NCI-H1417 (cell line): Measurements from ENCODE around the gene SH3GL1.

Source experiments
- DNase-seq, 3 experiments: peaks; one replicate each; lab custom pipeline; 2025; lab: John Stamatoyannopoulos, UW

The SH3GL1 gene, protein sequence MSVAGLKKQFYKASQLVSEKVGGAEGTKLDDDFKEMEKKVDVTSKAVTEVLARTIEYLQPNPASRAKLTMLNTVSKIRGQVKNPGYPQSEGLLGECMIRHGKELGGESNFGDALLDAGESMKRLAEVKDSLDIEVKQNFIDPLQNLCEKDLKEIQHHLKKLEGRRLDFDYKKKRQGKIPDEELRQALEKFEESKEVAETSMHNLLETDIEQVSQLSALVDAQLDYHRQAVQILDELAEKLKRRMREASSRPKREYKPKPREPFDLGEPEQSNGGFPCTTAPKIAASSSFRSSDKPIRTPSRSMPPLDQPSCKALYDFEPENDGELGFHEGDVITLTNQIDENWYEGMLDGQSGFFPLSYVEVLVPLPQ

GRCh38 chr19:4400135-4400936, at the start of gene SH3GL1:
TSS of gene SH3GL1 (minus strand) at chr19:4400547. CDS start at chr19:4400368, 179 bp downstream.
- DNase-seq: peak; percentile 91 to 97 (median 95)

- DNase-seq: no peak
Measured at GRCh38 chr19:4449639-4450028, 49.3 kb upstream of the SH3GL1 start.

DNA sequence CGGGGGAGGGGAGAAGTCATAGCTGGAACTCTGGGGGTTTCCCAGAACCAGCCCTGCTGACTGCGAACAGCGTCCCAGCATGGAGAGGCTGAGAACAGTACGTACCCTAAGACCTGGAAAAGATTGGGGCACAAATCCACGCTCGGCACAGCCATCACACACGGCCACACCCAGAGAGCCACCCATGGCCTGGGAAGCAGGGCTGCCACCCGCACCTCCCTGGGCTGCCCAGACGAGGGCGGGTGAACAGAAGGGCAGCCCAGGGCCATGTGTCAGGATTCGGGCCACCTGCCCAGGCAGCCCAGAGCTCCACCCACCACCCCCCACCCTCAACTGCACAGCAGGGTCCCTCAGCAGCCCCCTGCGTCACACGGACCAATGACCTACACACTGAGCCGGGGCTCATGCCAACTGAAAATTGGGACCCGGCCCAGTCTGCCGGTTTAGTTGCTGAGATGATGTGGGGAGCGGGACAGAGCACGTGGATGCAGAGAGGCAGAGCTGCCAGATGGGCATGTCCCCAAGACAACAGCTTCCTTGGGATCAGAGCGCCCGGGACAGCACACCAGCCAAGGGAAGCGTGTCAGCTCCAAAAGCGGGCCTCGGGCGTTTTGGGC, 48.8 kb upstream of the SH3GL1 start:
- no peak for DNase-seq

GRCh38 chr19:4448147-4448985, 48.0 kb upstream of the SH3GL1 start:
- DNase-seq: no peak

GRCh38 chr19:4447327-4448146, 47.2 kb upstream of the SH3GL1 start:
- DNase-seq: no peak

DNA sequence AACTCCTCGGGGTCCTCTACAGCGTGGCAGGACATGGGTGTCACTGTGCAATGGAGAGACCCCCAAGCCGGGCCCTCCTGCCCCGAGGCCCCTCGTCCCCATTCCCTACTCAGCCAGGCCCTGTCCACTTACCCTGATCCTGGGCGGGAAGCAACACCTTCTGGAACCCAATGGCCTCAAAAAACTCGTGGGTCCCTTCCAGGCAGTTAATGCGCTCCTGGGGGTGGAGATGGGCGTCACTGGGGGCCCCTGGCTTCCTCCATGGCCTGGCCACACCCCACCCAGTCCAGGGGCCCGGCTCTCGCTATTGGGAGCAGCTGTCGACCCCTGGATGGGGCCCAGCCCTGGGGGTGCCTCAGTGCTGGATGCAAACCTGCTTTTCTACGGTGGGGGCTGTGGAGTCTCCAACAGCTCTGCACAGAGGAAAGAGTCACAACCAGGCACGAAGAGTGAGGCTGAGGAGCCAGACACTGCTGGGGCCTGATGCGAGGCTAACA, 46.4 kb upstream of the SH3GL1 start:
- no peak for DNase-seq

GRCh38 chr19:4445963-4446703, 45.8 kb upstream of the SH3GL1 start:
- no peak for DNase-seq

DNA sequence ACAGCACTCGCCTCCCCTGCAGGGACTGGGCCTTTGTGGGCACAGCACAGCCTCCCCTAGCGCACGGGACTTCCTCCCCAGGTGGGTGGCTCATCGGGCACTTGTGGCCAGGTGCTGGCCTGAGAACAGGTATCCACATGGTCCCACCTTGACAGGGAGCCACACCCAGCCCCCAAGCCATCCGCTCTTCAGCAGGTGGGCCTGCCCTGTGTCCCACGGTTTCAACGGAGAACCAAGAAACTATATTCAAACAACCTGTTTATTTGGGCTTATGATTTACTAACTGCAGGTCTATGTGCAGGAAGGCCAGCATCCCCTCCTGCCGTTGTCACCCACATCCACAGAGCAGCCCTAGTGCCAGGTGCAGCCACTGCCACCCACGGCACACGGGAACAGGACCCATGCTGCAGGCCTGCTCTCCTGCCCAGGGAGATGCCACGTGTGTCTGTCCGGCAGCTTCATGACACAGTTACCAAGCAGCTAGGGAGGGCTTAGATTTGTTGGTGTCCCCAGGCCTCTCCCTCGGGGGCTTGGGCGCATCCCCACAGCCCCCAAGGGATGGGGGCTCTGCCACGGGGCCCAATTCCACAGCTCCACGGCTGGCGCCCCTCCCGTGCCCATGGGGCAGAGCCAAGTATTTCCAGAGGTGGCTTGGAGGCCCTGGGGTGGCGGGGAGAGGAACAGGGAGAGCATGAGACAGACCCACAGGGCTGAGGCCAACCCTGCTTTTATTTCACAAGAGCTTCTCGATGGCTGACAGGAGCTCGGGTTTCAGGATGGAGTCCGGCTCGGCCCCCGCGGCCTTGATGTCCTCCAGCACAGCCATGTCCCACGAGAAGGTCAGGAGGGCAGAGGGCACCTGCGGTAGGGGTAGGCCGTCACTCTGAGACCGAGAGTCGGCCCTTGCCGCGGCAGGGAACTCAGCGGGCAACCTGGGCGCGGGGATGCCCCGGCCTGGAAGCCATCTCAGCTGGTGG, 44.7 kb upstream of the SH3GL1 start:
- DNase-seq: no peak

DNA sequence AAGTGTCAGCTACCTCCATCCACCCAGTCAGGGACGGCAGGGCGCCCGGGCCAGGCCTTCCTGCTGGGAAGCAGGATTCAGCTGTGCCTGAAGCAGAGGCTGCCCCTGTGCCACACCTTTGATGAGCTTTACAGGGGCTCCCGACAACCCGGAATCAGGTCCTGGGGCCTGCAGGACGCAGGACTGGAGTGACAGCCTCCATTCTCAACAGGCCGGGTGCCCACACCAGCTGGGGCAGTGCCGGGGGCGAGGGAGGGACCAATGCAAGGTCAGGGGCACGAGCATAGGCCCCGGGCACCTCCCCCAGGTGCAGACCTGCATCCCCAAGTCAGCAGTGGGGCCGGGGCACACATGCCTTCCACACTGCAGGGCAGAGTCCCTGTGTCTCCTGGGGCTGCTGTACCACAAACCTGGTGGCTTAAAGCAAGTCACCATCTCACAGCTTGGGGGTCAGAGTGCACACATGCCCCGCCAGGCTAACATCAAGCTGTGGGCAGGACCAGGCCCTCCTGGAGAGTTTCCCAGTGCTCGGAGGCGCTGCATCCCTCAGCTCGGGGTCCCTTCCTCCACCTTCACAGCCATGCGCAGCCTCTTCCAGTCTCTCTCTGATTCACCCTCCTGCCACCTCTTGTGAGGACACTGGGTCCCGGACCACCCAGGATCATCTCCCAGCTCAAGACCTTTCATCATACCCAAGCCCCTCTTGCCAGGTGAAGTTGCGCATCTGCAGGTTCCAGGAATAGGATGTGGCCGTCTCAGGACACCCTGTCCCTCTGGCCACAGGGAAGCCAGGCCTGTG, 43.8 kb upstream of the SH3GL1 start:
- no peak for DNase-seq

- no peak for DNase-seq
Measured at GRCh38 chr19:4443188-4443587, 42.8 kb upstream of the SH3GL1 start.

- DNase-seq: no peak
Measured at GRCh38 chr19:4442819-4443146, 42.4 kb upstream of the SH3GL1 start.

- no peak for DNase-seq
Measured at GRCh38 chr19:4441994-4442818, 41.9 kb upstream of the SH3GL1 start.

- DNase-seq: no peak
Measured at GRCh38 chr19:4439243-4439642, 38.9 kb upstream of the SH3GL1 start.

DNA sequence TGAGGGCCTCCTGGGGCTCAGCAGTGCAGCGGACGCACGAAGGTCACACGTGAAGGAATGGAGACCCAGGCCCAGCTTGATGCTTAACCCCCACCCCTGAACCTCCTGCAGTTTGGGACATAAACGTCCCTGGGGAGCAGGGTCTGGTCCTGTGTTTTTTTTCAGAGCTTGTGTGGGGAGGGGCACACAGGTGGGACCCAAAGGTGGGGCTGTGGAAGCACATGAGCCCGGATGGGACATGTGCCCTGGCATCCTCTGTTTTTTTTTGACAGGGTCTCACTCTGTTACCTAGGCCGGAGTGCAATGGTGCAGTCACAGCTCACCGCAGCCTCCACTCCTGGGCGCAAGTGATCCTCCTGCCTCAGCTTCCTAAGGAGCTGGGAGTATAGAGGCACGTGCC, 36.8 kb upstream of the SH3GL1 start:
- DNase-seq: no peak

DNA sequence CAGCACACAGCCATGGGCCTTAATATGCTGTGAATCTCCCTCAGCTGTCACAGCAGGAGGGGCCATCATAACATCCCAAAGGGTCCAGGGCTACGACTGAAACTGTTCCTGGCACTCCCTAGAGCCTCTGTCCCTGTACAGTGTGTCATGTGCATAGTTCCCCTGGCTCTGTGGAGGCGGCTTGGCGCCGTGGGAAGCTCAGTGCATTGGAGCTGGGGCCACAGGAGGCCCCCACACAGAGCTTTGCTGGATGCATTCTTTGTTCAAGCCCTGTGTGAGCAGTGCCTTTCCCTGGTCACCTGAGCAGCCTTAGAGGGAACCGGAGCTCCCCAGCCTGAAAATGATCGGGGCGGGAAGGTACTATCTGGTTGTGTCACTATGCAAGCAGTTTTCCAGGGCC, 35.9 kb upstream of the SH3GL1 start:
- no peak for DNase-seq

GRCh38 chr19:4434391-4434790, 34.0 kb upstream of the SH3GL1 start:
- no peak for DNase-seq

- DNase-seq: no peak
Measured at GRCh38 chr19:4432918-4433506, 32.7 kb upstream of the SH3GL1 start.
